Panc1 (cell line): ENCODE data around the gene RRAS. TPM values are rescaled to one million over a fixed set of nuclear protein-coding genes. Genes with fewer than 3 reads are reported as not detected.

Experiments
- microRNA-seq: library from miRNA; unstranded; fragments of <30 nt; microRNA quantifications from one replicate; pipeline ENCODE4 v1.1.0, GENCODE V29; 2020; ENCODE audit not compliant: unreplicated experiment
- total RNA-seq: library from RNA; stranded (reverse); gene quantifications from one replicate; pipeline ENCODE4 v1.2.1, GENCODE V29; 2021; ENCODE audit not compliant: unreplicated experiment

RRAS gene
- total RNA-seq, 1 experiment from 2014 or later, result 64.4 TPM

Small RNAs within 50 kb of the gene (microRNA-seq; reads per million reads assigned to microRNA genes)
- gene MIR5088, result not detected

Other genes starting within 250 kb of the RRAS start
- gene PTH2, start 216.7 kb downstream of the RRAS start, total RNA-seq, result not detected
- not detected for gene GFY, start 214.8 kb downstream of the RRAS start, total RNA-seq
- 1.2 TPM for gene SLC17A7, start 198.6 kb downstream of the RRAS start, total RNA-seq
- gene PIH1D1, start 188.3 kb downstream of the RRAS start, total RNA-seq, result 78.5 TPM
- 19.6 TPM for gene ALDH16A1, start 186.9 kb downstream of the RRAS start, total RNA-seq
- 1.5 TPM for gene FLT3LG, start 165.9 kb downstream of the RRAS start, total RNA-seq
- 1,196 TPM for gene RPL13A, start 152.5 kb downstream of the RRAS start, total RNA-seq
- 956 TPM for gene RPS11, start 143.7 kb downstream of the RRAS start, total RNA-seq
- 16.7 TPM for gene FCGRT, start 127.5 kb downstream of the RRAS start, total RNA-seq
- gene RCN3, start 112.1 kb downstream of the RRAS start, total RNA-seq, result 3.0 TPM
- gene NOSIP, start 59.6 kb downstream of the RRAS start, total RNA-seq, result 66.1 TPM
- gene PRRG2, start 58.8 kb downstream of the RRAS start, total RNA-seq, result 0.64 TPM
- 22.9 TPM for gene PRR12, start 49.0 kb downstream of the RRAS start, total RNA-seq
- 77.4 TPM for gene SCAF1, start 2.1 kb upstream of the RRAS start, total RNA-seq
- gene IRF3, start 25.7 kb upstream of the RRAS start, total RNA-seq, result 109 TPM
- gene BCL2L12, start 25.8 kb upstream of the RRAS start, total RNA-seq, result 69.6 TPM
- gene PRMT1, start 37.1 kb upstream of the RRAS start, total RNA-seq, result 219 TPM
- 4.7 TPM for gene ADM5, start 49.5 kb upstream of the RRAS start, total RNA-seq
- 0.23 TPM for gene CPT1C, start 51.0 kb upstream of the RRAS start, total RNA-seq
- gene TSKS, start 123.2 kb upstream of the RRAS start, total RNA-seq, result not detected
- gene AP2A1, start 126.9 kb upstream of the RRAS start, total RNA-seq, result 72.1 TPM
- 13.9 TPM for gene FUZ, start 173.1 kb upstream of the RRAS start, total RNA-seq
- gene MED25, start 178.1 kb upstream of the RRAS start, total RNA-seq, result 52.4 TPM
- gene PTOV1, start 211.0 kb upstream of the RRAS start, total RNA-seq, result 114 TPM
- 76.7 TPM for gene PNKP, start 227.4 kb upstream of the RRAS start, total RNA-seq
- gene AKT1S1, start 237.2 kb upstream of the RRAS start, total RNA-seq, result 92.8 TPM
- 43.2 TPM for gene TBC1D17, start 237.6 kb upstream of the RRAS start, total RNA-seq